Tibial artery (tissue), 4 donors: ENCODE data around the gene ODAD3.
A peak's percentile ranks its signal among the peaks of the same experiment; 100 is the strongest.

Experiments
- DNase-seq, 2 donors: peaks; one replicate each; pipeline ENCODE4 v3.0.0-alpha.2; 2019
- H3K27ac ChIP-seq, 2 donors: fragments of 200-600 bp; sonication (generic) in 1 of 2; 1 replicate in 1 of 2; 2 replicates in 1 of 2; pipeline ENCODE4 v1.5.1; 2018 to 2019; ENCODE audit warnings: mild to moderate bottlenecking in 1 of 2
- H3K27me3 ChIP-seq, 2 donors: fragments of 200-600 bp; sonication (generic) in 1 of 2; one replicate each; pipeline versions ENCODE4 v1.5.1 to v1.6.0; 2016 to 2019
- H3K36me3 ChIP-seq, 3 donors: fragments of 200-600 bp; sonication (generic) in 2 of 3; one replicate each; pipeline ENCODE4 v1.5.1; 2016 to 2019; ENCODE audit warnings: mild to moderate bottlenecking in 2 of 3
- H3K4me1 ChIP-seq, 4 donors: fragments of 200-600 bp; sonication (generic) in 2 of 4; 1 replicate in 3 of 4; 2 replicates in 1 of 4; pipeline ENCODE4 v1.5.1; 2016 to 2019
- H3K4me3 ChIP-seq, 2 donors: fragments of 200-600 bp; sonication (generic) in 1 of 2; 1 replicate in 1 of 2; 2 replicates in 1 of 2; pipeline ENCODE4 v1.5.1; 2018 to 2019; ENCODE audit warnings: mild to moderate bottlenecking in 2 of 2
- H3K9me3 ChIP-seq, 3 donors: fragments of 200-600 bp; sonication (generic) in 1 of 3; one replicate each; pipeline ENCODE4 v1.5.1; 2016 to 2019
- intact Hi-C: fragments of 100-400 bp; cut with DNase I; formaldehyde crosslinking; loops from one replicate; pipeline ENCODE4 v1.15.0; 2023; ENCODE audit warnings: low total_unique reads
- TF ChIP-seq, protein P1 (sequence below), 2 experiments: fragments of 200-600 bp in 1 of 2; fragments of 450-650 bp in 1 of 2; IDR thresholded peaks; one replicate each; pipeline ENCODE4 v1.5.1; 2017 to 2019; ENCODE audit warnings: antibody characterized with exemption in 2 of 2, mild to moderate bottlenecking in 1 of 2, moderate library complexity in 1 of 2

ODAD3 gene

GRCh38 chr19:11390359-11390758 is 44.6 kb downstream of the ODAD3 start:
- Histone ChIP-seq H3K4me1 (no peaks in the 10 kb centered on the region), H3K27me3 (no peaks in the 10 kb centered on the region), H3K4me3 (no peak overlapping the region), H3K36me3 (peaks cover 0 to 10% (median 8%) of the 10 kb centered on the region in 3 donors), H3K9me3 (peaks cover 0 to 11% (median 0%) of the 10 kb centered on the region in 3 donors), H3K27ac (no peak overlapping the region)
- intact Hi-C loops, result no loop called here
- no peak for DNase-seq
- TF ChIP-seq, protein P1, sequence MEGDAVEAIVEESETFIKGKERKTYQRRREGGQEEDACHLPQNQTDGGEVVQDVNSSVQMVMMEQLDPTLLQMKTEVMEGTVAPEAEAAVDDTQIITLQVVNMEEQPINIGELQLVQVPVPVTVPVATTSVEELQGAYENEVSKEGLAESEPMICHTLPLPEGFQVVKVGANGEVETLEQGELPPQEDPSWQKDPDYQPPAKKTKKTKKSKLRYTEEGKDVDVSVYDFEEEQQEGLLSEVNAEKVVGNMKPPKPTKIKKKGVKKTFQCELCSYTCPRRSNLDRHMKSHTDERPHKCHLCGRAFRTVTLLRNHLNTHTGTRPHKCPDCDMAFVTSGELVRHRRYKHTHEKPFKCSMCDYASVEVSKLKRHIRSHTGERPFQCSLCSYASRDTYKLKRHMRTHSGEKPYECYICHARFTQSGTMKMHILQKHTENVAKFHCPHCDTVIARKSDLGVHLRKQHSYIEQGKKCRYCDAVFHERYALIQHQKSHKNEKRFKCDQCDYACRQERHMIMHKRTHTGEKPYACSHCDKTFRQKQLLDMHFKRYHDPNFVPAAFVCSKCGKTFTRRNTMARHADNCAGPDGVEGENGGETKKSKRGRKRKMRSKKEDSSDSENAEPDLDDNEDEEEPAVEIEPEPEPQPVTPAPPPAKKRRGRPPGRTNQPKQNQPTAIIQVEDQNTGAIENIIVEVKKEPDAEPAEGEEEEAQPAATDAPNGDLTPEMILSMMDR (IDR thresholded peaks at IDR 0.05), result no peak

DNA sequence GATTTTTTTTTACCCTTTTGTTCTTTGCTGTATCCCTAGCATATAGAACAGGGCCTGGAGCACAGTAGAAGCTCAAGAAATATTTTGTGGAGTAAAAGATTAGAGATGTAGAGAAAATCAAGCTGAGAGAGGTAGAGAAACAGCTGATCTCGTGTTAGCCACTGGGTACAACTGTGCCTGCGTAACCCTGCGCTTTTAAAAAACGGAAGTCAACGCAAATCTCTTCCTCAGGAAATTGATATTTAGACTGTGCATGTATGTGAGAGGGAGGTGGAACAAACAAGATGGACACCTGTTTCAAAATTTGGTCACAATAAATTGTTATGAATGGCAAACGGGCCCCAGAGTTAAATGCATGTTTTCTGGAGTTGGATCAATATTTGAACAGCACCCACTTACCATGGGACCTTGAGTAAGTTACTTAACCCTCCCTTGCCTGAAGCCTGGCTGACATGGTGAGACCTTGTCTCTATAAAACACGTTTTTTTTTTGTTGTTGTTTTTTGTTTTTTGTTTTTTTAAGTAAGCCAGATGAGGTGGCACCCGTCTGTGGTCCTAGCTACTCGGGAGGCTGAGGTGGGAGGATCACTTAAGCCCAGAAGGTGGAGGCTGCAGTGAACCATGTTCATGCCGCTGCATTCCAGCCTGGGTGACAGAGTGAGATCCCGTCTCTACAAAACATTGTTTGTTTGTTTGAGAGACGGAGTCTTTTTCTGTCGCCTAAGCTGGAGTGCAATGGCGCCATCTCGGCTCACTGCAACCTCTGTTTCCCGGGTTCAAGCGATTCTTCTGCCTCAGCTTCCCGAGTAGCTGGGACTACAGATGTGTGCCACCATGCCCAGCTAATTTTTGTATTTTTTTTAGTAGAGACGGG is 47.5 kb downstream of the ODAD3 start:
- H3K4me3 ChIP-seq, result no peak overlapping the region
- intact Hi-C loops, result no loop called here
- peaks cover 0 to 19% (median 16%) of the 10 kb centered on the region in 4 donors for H3K4me1 ChIP-seq
- peaks cover 0 to 11% (median 0%) of the 10 kb centered on the region in 3 donors for H3K9me3 ChIP-seq
- no peak overlapping the region for H3K27ac ChIP-seq
- H3K27me3 ChIP-seq, result peaks cover 0 to 16% of the 10 kb centered on the region in 2 donors
- TF ChIP-seq, protein P1 (IDR thresholded peaks at IDR 0.05), result no peak
- no peak for DNase-seq
- H3K36me3 ChIP-seq, result no peaks in the 10 kb centered on the region

- H3K9me3 ChIP-seq, result no peaks in the 10 kb centered on the region
- intact Hi-C loops, result loop anchor here (5.0 kb wide), 1 partner anchor 37 kb away; the partner anchor contains the start of genes CCDC159 and TMEM205
- TF ChIP-seq, protein P1 (IDR thresholded peaks at IDR 0.05), result no peak
- no peak overlapping the region for H3K4me3 ChIP-seq
- no peak overlapping the region for H3K27ac ChIP-seq
- no peaks in the 10 kb centered on the region for H3K36me3 ChIP-seq
- peaks cover 0 to 25% of the 10 kb centered on the region in 2 donors for H3K27me3 ChIP-seq
- H3K4me1 ChIP-seq, result peaks cover 0 to 42% (median 36%) of the 10 kb centered on the region in 4 donors
- DNase-seq, result no peak
Observed at GRCh38 chr19:11384778-11385129, 50.2 kb downstream of the ODAD3 start.

DNA sequence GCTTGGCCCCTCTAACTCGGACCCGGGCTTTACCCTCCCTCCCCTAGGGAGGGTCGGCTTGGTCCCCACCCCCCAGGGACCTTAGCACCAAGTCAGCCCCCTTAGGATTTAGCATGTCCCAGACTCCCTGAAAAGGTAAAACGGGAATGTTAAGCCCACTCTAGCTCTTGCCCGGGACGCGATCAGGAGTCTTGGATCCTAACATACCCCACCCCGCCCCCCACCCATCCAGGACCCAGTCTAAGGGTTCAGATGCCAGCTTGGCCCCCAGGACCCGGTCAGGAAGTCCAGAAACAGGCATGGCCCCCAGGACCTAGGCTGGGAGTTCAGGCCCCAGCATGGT is 51.2 kb downstream of the ODAD3 start:
- TF ChIP-seq, protein P1 (IDR thresholded peaks at IDR 0.05), result no peak
- Histone ChIP-seq H3K27ac (no peak overlapping the region), H3K27me3 (peaks cover 0 to 25% of the 10 kb centered on the region in 2 donors), H3K4me1 (peaks cover 0 to 48% (median 41%) of the 10 kb centered on the region in 4 donors), H3K36me3 (no peaks in the 10 kb centered on the region), H3K9me3 (no peaks in the 10 kb centered on the region), H3K4me3 (peak overlapping the region; percentile 25 to 35)
- intact Hi-C loops, result loop anchor here (2.0 to 5.0 kb wide), 2 partner anchors 36 to 37 kb away; partner anchors contain the start of genes CCDC159 and TMEM205
- no peak for DNase-seq

DNA sequence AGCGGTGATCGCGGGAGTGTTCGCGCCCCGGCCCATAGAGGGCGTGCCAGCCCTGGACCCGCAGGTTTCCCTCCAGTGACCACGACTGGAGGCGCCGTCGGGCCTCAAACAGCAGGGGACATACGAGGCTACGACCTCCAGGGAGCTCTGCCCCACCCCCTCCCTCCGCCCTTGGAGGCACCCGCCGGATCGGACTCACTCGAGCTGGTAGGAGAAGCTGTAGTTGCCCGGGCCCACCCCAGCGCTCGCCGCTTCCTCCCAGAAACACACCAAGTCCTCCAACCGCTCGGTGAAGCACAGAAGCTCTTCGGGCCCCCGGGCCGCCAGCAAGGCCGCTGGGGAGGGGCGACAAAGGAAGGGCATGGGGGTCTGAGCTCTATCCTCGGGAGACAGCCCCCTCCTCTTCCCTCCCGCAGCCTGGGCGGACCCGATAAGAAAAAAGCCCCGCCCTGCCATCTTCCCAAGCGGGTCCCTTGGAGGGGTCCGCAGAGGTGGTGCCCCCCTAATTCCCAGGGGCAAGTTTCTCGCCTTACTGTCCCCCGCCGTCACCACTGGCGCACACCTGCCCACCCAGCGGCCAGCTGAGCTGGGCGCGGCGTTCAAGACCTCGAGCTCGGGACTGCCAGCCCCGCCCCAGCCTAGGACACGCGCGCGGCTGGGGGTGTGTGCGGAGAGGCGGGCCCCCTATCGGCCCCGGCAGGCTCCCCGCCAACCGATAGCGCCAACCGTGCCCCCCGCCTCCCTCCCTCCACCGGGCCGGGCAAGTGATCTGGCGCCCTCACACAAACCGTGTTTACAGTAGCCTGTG is 51.8 kb downstream of the ODAD3 start:
- peaks cover 0 to 53% (median 47%) of the 10 kb centered on the region in 4 donors for H3K4me1 ChIP-seq
- intact Hi-C loops, result loop anchor here (2.0 to 5.0 kb wide), 2 partner anchors 36 to 38 kb away; partner anchors contain the start of genes CCDC159 and TMEM205
- DNase-seq, result peak; percentile 39 to 73
- no peak overlapping the region for H3K27ac ChIP-seq
- peaks cover 0 to 25% of the 10 kb centered on the region in 2 donors for H3K27me3 ChIP-seq
- peaks cover 0 to 4% (median 0%) of the 10 kb centered on the region in 3 donors for H3K36me3 ChIP-seq
- H3K4me3 ChIP-seq, result peak overlapping the region; percentile 25 to 35
- TF ChIP-seq, protein P1 (IDR thresholded peaks at IDR 0.05), result peak; percentile 31 to 41
- H3K9me3 ChIP-seq, result no peaks in the 10 kb centered on the region
